ENCODE results near the gene TMEM115. TPM values are rescaled to one million over a fixed set of nuclear protein-coding genes. Genes with fewer than 3 reads are reported as not detected.
"Not testable (repeated sequence)": the region's sequence is repeated elsewhere in the genome, so short reads cannot be mapped to it uniquely, and the experiment has no call there.

Gene TMEM115
- total RNA-seq, 1 experiment from 2014 or later, result 21.3 TPM

DNA sequence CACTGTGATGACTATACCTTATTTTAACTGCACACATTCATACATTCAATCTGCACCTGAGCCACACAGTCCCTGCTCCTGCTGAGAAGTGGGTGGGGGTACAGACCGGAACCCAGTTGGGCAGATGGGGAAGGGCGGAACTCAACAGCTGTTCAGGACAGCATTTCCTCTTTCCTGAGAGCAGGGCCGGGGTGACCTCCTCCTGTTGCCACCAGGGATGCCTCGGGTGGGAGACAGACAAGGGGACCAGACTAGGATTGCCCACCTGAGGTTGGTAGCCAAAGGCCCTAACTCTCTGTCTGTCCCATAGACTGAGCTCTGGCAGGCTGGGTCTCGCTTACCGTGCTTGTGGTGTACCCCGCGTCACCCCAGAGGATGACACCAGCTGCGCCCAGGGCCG is 40.7 kb downstream of the TMEM115 start:
- no peak for DNase-seq (ENCODE audit: low spot score)

GRCh38 chr3:50318163-50318562 is 41.2 kb downstream of the TMEM115 start:
- DNase-seq (ENCODE audit: low spot score), result no peak

DNA sequence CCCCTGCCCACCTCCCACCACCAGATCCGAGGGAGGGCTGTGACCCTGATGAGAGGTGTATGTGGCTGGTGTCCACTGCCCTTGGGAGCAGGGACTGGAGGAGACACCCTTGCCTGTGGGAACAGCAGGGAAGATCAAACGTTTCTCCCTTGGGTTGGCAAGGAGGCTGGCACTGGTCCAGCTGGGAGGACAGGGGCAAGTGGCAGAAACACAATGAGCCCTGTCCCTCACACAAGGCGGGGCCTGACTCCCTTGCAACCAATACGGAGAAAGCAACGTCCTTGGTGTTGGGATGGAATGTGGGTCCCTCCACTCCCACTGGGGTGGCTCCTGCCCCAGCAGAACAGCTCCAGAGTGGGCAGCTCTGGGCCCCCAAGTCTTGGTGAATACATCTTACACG is 42.0 kb downstream of the TMEM115 start:
- DNase-seq (ENCODE audit: low spot score), result no peak

GRCh38 chr3:50316657-50317242 is 42.6 kb downstream of the TMEM115 start:
- peak; percentile 75 for DNase-seq (ENCODE audit: low spot score)

DNA sequence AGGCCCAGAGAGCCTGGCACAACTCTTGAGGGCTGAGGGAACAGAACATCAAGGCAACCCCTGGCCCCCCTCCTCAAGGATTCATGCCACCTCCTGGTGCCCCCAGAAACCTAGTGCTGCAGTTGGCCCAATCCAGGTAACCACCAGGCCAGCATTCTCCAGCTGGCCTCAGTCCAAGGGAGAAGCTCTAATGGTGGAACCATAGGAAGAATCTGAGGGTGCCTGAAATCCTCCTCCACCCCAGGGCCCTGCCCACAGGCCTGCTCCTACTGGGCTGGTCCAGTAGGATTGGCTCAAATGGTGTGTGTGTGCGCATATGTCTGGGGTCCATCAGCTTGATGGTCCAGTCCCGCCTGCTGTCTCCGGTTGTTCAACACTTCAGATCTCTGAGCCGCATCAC is 44.5 kb downstream of the TMEM115 start:
- no peak for DNase-seq (ENCODE audit: low spot score)

- DNase-seq (ENCODE audit: low spot score), result no peak
These were observed 45.0 kb downstream of the TMEM115 start for GRCh38 chr3:50314342-50314741.

DNA sequence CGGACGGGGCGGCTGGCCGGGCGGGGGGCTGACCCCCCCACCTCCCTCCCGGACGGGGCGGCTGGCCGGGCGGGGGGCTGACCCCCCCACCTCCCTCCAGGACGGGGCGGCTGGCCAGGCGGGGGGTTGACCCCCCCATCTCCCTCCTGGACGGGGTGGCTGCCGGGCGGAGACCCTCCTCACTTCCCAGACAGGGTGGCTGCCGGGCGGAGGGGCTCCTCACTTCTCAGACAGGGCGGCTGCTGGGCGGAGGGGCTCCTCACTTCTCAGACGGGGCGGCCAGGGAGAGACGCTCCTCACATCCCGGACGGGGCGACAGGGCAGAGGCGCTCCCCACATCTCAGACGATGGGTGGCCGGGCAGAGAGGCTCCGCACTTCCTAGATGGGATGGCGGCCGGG is 47.3 kb downstream of the TMEM115 start:
- not testable (repeated sequence) for DNase-seq (ENCODE audit: low spot score)

Other genes starting within 250 kb of the TMEM115 start
- 0.33 and 3.8 TPM in 2 replicates for gene SEMA3F, start 204.2 kb downstream of the TMEM115 start, total RNA-seq (2014; rRNA removed; shearing (Covaris generic))
- not detected in 2 replicates for gene GNAT1, start 167.9 kb downstream of the TMEM115 start, total RNA-seq (2014; rRNA removed; shearing (Covaris generic))
- not detected in 2 replicates for gene SLC38A3, start 154.2 kb downstream of the TMEM115 start, total RNA-seq (2014; rRNA removed; shearing (Covaris generic))
- gene GNAI2, start 123.3 kb downstream of the TMEM115 start, total RNA-seq (2014; rRNA removed; shearing (Covaris generic)), result 127 and 141 TPM in 2 replicates
- gene SEMA3B, start 90.4 kb downstream of the TMEM115 start, total RNA-seq (2014; rRNA removed; shearing (Covaris generic)), result 5.9 and 8.9 TPM in 2 replicates
- not detected in 2 replicates for gene LSMEM2, start 80.4 kb downstream of the TMEM115 start, total RNA-seq (2014; rRNA removed; shearing (Covaris generic))
- 57.5 and 60.5 TPM in 2 replicates for gene IFRD2, start 67.1 kb downstream of the TMEM115 start, total RNA-seq (2014; rRNA removed; shearing (Covaris generic))
- 1.3 and 2.8 TPM in 2 replicates for gene HYAL3, start 60.1 kb downstream of the TMEM115 start, total RNA-seq (2014; rRNA removed; shearing (Covaris generic))
- gene NAA80, start 60.1 kb downstream of the TMEM115 start, total RNA-seq (2014; rRNA removed; shearing (Covaris generic)), result 2.4 and 4.6 TPM in 2 replicates
- gene HYAL1, start 55.9 kb downstream of the TMEM115 start, total RNA-seq (2014; rRNA removed; shearing (Covaris generic)), result not detected in 2 replicates
- 40.7 and 41.1 TPM in 2 replicates for gene HYAL2, start 36.8 kb downstream of the TMEM115 start, total RNA-seq (2014; rRNA removed; shearing (Covaris generic))
- 11.5 and 29.1 TPM in 2 replicates for gene TUSC2, start 31.3 kb downstream of the TMEM115 start, total RNA-seq (2014; rRNA removed; shearing (Covaris generic))
- gene RASSF1, start 18.7 kb downstream of the TMEM115 start, total RNA-seq (2014; rRNA removed; shearing (Covaris generic)), result 4.2 and 7.7 TPM in 2 replicates
- gene ZMYND10, start 13.8 kb downstream of the TMEM115 start, total RNA-seq (2014; rRNA removed; shearing (Covaris generic)), result 0.08 TPM in 1 of 2 replicates, not detected in the other
- 18.2 and 27.8 TPM in 2 replicates for gene NPRL2, start 8.7 kb downstream of the TMEM115 start, total RNA-seq (2014; rRNA removed; shearing (Covaris generic))
- 24.2 and 47.5 TPM in 2 replicates for gene CYB561D2, start 8.7 kb downstream of the TMEM115 start, total RNA-seq (2014; rRNA removed; shearing (Covaris generic))
- 0.04 TPM in 1 of 2 replicates, not detected in the other for gene CACNA2D2, start 144.1 kb upstream of the TMEM115 start, total RNA-seq (2014; rRNA removed; shearing (Covaris generic))
- gene C3orf18, start 208.2 kb upstream of the TMEM115 start, total RNA-seq (2014; rRNA removed; shearing (Covaris generic)), result 0.41 and 0.68 TPM in 2 replicates
- gene HEMK1, start 210.0 kb upstream of the TMEM115 start, total RNA-seq (2014; rRNA removed; shearing (Covaris generic)), result 5.6 and 7.3 TPM in 2 replicates

Measured in H4 (cell line).